ENCODE measurements around the gene OLFM4. TPM values are rescaled to one million over a fixed set of nuclear protein-coding genes. Genes with fewer than 3 reads are reported as not detected.

OLFM4 gene
- polyA plus RNA-seq, 2 of the 4 experiments (the other 2 are of a cell fraction) = not detected

Other genes starting within 250 kb of the OLFM4 start
- not detected in 2 replicates for gene PCDH8, start 180.2 kb upstream of the OLFM4 start, polyA plus RNA-seq (2011; rRNA removed)
- not detected in 3 replicates for gene PCDH8, start 180.2 kb upstream of the OLFM4 start, polyA plus RNA-seq (2017; fragmentation: RNase III; extraction: RNeasy Plus Mini Kit Qiagen cat#74134 plus additional on column Dnase treatment)